ENCODE results near the gene HOXD3. TPM values are rescaled to one million over a fixed set of nuclear protein-coding genes. Genes with fewer than 3 reads are reported as not detected.

Gene HOXD3
- total RNA-seq, 1 donor = 21.6 TPM

- no peak overlapping the region for H3K4me3 ChIP-seq (ENCODE audit: low read depth, low read length)
- DNase-seq (ENCODE audit: low read depth) = no peak
- no peak for TF ChIP-seq CTCF (IDR thresholded peaks at IDR 0.05; ENCODE audit: insufficient read depth, low read depth, low read length)
Measured at GRCh38 chr2:176205126-176205525, 48.0 kb downstream of the HOXD3 start.

GRCh38 chr2:176206136-176206535, 49.0 kb downstream of the HOXD3 start:
- no peak for DNase-seq (ENCODE audit: low read depth)
- TF ChIP-seq CTCF (IDR thresholded peaks at IDR 0.05; ENCODE audit: insufficient read depth, low read depth, low read length) = no peak
- H3K4me3 ChIP-seq (ENCODE audit: low read depth, low read length) = no peak overlapping the region

- TF ChIP-seq CTCF (IDR thresholded peaks at IDR 0.05; ENCODE audit: insufficient read depth, low read depth, low read length) = no peak
- peak; percentile 42 for DNase-seq (ENCODE audit: low read depth)
- no peak overlapping the region for H3K4me3 ChIP-seq (ENCODE audit: low read depth, low read length)
Measured at GRCh38 chr2:176206682-176207081, 49.6 kb downstream of the HOXD3 start.

GRCh38 chr2:176211110-176211509, 54.0 kb downstream of the HOXD3 start:
- no peak overlapping the region for H3K4me3 ChIP-seq (ENCODE audit: low read depth, low read length)
- TF ChIP-seq CTCF (IDR thresholded peaks at IDR 0.05; ENCODE audit: insufficient read depth, low read depth, low read length) = no peak
- no peak for DNase-seq (ENCODE audit: low read depth)

GRCh38 chr2:176212276-176212675, 55.2 kb downstream of the HOXD3 start:
- DNase-seq (ENCODE audit: low read depth) = no peak

GRCh38 chr2:176213406-176213805, 56.3 kb downstream of the HOXD3 start:
- no peak overlapping the region for H3K4me3 ChIP-seq (ENCODE audit: low read depth, low read length)
- no peak for TF ChIP-seq CTCF (IDR thresholded peaks at IDR 0.05; ENCODE audit: insufficient read depth, low read depth, low read length)
- no peak for DNase-seq (ENCODE audit: low read depth)

More at GRCh38 chr2:176212276-176212675, 55.2 kb downstream of the HOXD3 start:
- no peak overlapping the region for H3K4me3 ChIP-seq (ENCODE audit: low read depth, low read length)
- TF ChIP-seq CTCF (IDR thresholded peaks at IDR 0.05; ENCODE audit: insufficient read depth, low read depth, low read length) = no peak

Small RNA genes lying within 50 kb of the gene (small RNA-seq; reads per million reads assigned to genes)
- 8,447 reads per million, percentile 100 among the genes with 10 or more reads in this experiment for gene MIR10B

Other genes starting within 250 kb of the HOXD3 start
- 30.9 and 48.8 TPM in 2 replicates for gene LNPK, start 155.0 kb upstream of the HOXD3 start, total RNA-seq
- under 0.01 TPM in 1 of 2 replicates, not detected in the other for gene EVX2, start 73.3 kb upstream of the HOXD3 start, total RNA-seq
- gene HOXD13, start 64.6 kb upstream of the HOXD3 start, total RNA-seq = 0.43 TPM in 1 of 2 replicates, not detected in the other
- gene HOXD12, start 57.5 kb upstream of the HOXD3 start, total RNA-seq = not detected in 2 replicates
- 26.4 and 42.3 TPM in 2 replicates for gene HOXD11, start 50.0 kb upstream of the HOXD3 start, total RNA-seq
- gene HOXD10, start 40.5 kb upstream of the HOXD3 start, total RNA-seq = 39.9 and 58.7 TPM in 2 replicates
- 10.6 and 11.2 TPM in 2 replicates for gene HOXD9, start 34.6 kb upstream of the HOXD3 start, total RNA-seq
- 11.9 and 15.5 TPM in 2 replicates for gene HOXD8, start 27.6 kb upstream of the HOXD3 start, total RNA-seq
- gene HOXD4, start 5.8 kb upstream of the HOXD3 start, total RNA-seq = 5.5 and 7.8 TPM in 2 replicates
- under 0.01 and 0.32 TPM in 2 replicates for gene HOXD1, start 31.4 kb downstream of the HOXD3 start, total RNA-seq
- 12.2 and 16.8 TPM in 2 replicates for gene MTX2, start 112.1 kb downstream of the HOXD3 start, total RNA-seq

Data from fibroblast of villous mesenchyme (primary cell).